ENCODE data around the gene LONRF2. TPM values are rescaled to one million over a fixed set of nuclear protein-coding genes. Genes with fewer than 3 reads are reported as not detected.

Gene LONRF2
- total RNA-seq, 2 experiments from 2014 or later, result 0.06 to 0.08 TPM

DNA sequence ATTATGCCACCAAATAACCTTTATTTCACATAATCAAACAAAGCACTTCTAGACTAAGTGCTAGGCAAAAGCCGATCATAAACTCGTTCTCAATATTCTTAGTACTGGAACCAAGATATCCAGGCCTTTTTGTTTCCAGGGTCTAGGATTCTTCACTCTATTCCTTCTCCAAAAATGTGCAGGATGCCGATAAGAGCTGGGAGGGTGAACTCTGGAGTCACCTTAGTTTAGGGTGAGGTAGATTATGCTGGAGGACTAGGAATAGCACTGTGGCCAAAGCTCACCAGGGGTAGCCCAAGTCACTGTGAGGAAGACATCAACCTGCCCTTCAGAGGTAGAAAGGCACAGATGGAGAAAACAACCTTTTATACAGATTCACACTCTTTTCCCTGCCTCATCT lies 37.3 kb downstream of the LONRF2 start:
- H3K36me3 Mint-ChIP-seq (ENCODE audit: low read depth), result no peaks in the 10 kb centered on the region
- ATAC-seq (ENCODE audit: poor library complexity) (no peak), DNase-seq (no peak)
- H3K4me1 Mint-ChIP-seq (ENCODE audit: low read depth), result no peaks in the 10 kb centered on the region
- no peaks in the 10 kb centered on the region for H3K9me3 ChIP-seq (ENCODE audit: control insufficient read depth in 1 of 2, insufficient read depth in 1 of 2, low read length in 2 of 2)
- no peaks in the 10 kb centered on the region for H3K36me3 ChIP-seq (ENCODE audit: insufficient read depth, low read length)
- no peak overlapping the region for H3K4me3 Mint-ChIP-seq
- H3K27me3 ChIP-seq (ENCODE audit: control insufficient read depth in 1 of 2, insufficient read depth in 2 of 2, low read length in 2 of 2), result peaks cover 0 to 3% of the 10 kb centered on the region in 2 experiments
- peaks cover 16% of the 10 kb centered on the region for H3K27me3 Mint-ChIP-seq
- POLR2A ChIA-PET, result no interaction called here
- no peak overlapping the region for H3K27ac ChIP-seq (ENCODE audit: low read depth in 1 of 2, low read length in 2 of 2)
- peaks cover 12% of the 10 kb centered on the region for H3K4me1 ChIP-seq (ENCODE audit: insufficient read depth, low read length)
- H3K27ac Mint-ChIP-seq, result no peak overlapping the region
- intact Hi-C loops (cut with DNase I, micrococcal nuclease), result no loop called here
- H3K9me3 Mint-ChIP-seq, result no peaks in the 10 kb centered on the region
- H3K4me3 ChIP-seq (ENCODE audit: low read length), result no peak overlapping the region
- TF ChIP-seq, protein P1, sequence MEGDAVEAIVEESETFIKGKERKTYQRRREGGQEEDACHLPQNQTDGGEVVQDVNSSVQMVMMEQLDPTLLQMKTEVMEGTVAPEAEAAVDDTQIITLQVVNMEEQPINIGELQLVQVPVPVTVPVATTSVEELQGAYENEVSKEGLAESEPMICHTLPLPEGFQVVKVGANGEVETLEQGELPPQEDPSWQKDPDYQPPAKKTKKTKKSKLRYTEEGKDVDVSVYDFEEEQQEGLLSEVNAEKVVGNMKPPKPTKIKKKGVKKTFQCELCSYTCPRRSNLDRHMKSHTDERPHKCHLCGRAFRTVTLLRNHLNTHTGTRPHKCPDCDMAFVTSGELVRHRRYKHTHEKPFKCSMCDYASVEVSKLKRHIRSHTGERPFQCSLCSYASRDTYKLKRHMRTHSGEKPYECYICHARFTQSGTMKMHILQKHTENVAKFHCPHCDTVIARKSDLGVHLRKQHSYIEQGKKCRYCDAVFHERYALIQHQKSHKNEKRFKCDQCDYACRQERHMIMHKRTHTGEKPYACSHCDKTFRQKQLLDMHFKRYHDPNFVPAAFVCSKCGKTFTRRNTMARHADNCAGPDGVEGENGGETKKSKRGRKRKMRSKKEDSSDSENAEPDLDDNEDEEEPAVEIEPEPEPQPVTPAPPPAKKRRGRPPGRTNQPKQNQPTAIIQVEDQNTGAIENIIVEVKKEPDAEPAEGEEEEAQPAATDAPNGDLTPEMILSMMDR (IDR thresholded peaks at IDR 0.05), result no peak
- CTCF ChIA-PET, result no interaction called here

DNA sequence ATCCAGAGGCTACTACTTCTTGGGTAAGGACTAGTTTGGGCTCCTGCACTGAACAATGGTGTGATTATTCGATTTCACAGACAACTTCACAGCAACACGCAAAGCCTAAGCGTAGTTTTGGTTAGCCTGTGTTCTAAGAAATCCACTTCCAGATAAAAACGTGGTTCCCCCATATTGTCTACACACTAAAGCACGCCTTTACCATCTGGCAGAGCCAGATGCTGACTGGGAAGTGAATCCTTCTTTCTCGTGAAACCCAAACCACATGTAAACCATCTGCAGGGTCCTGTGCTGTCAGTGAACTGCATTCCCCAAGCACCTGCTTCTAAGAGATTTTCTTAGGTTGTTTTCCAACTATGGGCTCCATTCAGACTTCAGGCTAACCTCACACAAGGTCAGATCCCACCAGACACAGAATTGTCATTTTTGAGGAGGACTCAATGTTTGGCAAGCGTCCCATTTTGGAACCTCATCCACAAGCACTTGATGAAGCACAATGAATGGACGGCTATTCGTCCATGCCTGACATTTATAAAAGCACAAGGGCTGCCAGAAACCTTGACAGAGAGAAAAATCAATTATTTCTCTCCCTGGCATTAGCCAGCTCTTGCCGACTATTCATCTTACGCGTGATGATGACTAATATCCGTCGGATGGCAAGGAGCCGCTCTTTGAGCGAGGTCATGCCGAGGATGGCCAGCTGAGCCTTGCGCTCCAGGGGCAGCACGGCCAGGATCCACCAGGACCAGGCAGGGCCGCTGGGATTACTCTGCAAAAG lies 38.4 kb downstream of the LONRF2 start:
- ChIA-PET POLR2A (no interaction called here), CTCF (no interaction called here)
- TF ChIP-seq, protein P1 (IDR thresholded peaks at IDR 0.05), result no peak
- H3K36me3 Mint-ChIP-seq (ENCODE audit: low read depth), result no peaks in the 10 kb centered on the region
- H3K4me3 Mint-ChIP-seq, result no peak overlapping the region
- H3K27me3 Mint-ChIP-seq, result peaks cover 22% of the 10 kb centered on the region
- Histone ChIP-seq H3K27ac (ENCODE audit: low read depth in 1 of 2, low read length in 2 of 2) (no peak overlapping the region), H3K4me1 (ENCODE audit: insufficient read depth, low read length) (peaks cover 3% of the 10 kb centered on the region), H3K36me3 (ENCODE audit: insufficient read depth, low read length) (no peaks in the 10 kb centered on the region), H3K4me3 (ENCODE audit: low read length) (no peak overlapping the region), H3K27me3 (ENCODE audit: control insufficient read depth in 1 of 2, insufficient read depth in 2 of 2, low read length in 2 of 2) (peaks cover 0 to 7% of the 10 kb centered on the region in 2 experiments), H3K9me3 (ENCODE audit: control insufficient read depth in 1 of 2, insufficient read depth in 1 of 2, low read length in 2 of 2) (no peaks in the 10 kb centered on the region)
- no peak overlapping the region for H3K27ac Mint-ChIP-seq
- intact Hi-C loops (cut with DNase I, micrococcal nuclease), result no loop called here
- no peaks in the 10 kb centered on the region for H3K9me3 Mint-ChIP-seq
- H3K4me1 Mint-ChIP-seq (ENCODE audit: low read depth), result no peaks in the 10 kb centered on the region
- ATAC-seq (ENCODE audit: poor library complexity), result no peak
- no peak for DNase-seq

DNA sequence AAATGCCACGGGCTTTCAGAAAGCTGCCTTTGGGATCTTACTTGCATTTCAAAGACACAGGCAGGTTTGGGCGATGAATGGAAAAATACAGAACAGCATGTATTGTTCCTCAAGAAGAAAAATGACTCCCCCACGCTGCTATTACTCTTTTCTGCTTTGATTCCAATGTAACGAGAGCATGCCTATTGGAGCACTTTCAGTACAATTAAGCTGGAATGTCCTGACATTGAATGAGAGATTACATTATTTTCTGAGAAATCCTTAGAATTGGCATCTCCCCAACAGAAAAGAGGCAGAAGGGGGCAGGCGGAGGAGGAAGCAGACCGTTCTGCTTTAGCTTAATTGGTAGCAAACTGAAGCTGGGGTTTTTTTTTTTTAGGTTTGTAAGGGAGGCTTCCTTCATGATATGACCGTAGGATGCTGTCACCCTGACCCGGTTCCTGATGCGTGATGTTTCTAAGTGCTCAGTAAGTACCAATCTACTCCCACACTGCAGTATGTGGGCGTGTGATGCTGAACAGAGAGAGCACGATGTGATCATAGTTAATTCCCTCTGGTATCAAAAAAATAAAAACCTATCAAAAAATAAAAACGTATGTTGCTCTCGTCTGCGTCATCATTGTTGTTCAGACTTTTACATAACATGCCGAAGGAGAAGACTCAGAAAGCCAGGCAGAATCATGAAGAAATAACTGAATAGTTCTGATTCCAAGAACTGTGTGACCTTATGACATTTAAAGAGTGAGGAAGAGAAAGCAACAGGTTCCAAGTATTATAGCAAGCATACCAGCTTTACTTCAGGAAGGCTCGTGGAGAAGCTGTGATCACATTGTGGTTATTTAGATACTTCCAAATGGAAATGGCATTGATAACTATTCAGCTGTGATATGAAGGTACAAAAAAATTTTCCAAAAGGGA lies 40.5 kb downstream of the LONRF2 start:
- Histone ChIP-seq H3K4me3 (ENCODE audit: low read length) (no peak overlapping the region), H3K36me3 (ENCODE audit: insufficient read depth, low read length) (no peaks in the 10 kb centered on the region), H3K9me3 (ENCODE audit: control insufficient read depth in 1 of 2, insufficient read depth in 1 of 2, low read length in 2 of 2) (no peaks in the 10 kb centered on the region), H3K27me3 (ENCODE audit: control insufficient read depth in 1 of 2, insufficient read depth in 2 of 2, low read length in 2 of 2) (peaks cover 0 to 7% of the 10 kb centered on the region in 2 experiments), H3K4me1 (ENCODE audit: insufficient read depth, low read length) (no peaks in the 10 kb centered on the region), H3K27ac (ENCODE audit: low read depth in 1 of 2, low read length in 2 of 2) (no peak overlapping the region)
- POLR2A ChIA-PET, result no interaction called here
- H3K36me3 Mint-ChIP-seq (ENCODE audit: low read depth), result no peaks in the 10 kb centered on the region
- CTCF ChIA-PET, result no interaction called here
- H3K9me3 Mint-ChIP-seq, result no peaks in the 10 kb centered on the region
- peaks cover 22% of the 10 kb centered on the region for H3K27me3 Mint-ChIP-seq
- H3K27ac Mint-ChIP-seq, result no peak overlapping the region
- no peak overlapping the region for H3K4me3 Mint-ChIP-seq
- no peaks in the 10 kb centered on the region for H3K4me1 Mint-ChIP-seq (ENCODE audit: low read depth)
- ATAC-seq (ENCODE audit: poor library complexity) (no peak), DNase-seq (no peak)
- intact Hi-C loops (cut with DNase I, micrococcal nuclease), result no loop called here
- TF ChIP-seq, protein P1 (IDR thresholded peaks at IDR 0.05), result no peak

Measured in CD4-positive, alpha-beta T cell (primary cell).